Esophagus muscularis mucosa (tissue), 4 donors: ENCODE measurements around the gene USP10.

ENCODE experiments used
- CTCF ChIP-seq, 3 experiments: fragments of 200-600 bp in 2 of 3; fragments of 450-650 bp in 1 of 3; sonication (generic) in 2 of 3; IDR thresholded peaks; one replicate each; pipeline ENCODE4 v1.5.1; 2017 to 2019; ENCODE audit warnings: antibody characterized with exemption in 3 of 3, mild to moderate bottlenecking in 2 of 3, moderate library complexity in 1 of 3
- EP300 ChIP-seq: sonication (generic); formaldehyde crosslinking; IDR thresholded peaks from one replicate; pipeline ENCODE4 v1.6.1; 2017; ENCODE audit warnings: antibody characterized with exemption
- POLR2A ChIP-seq: fragments of 450-650 bp; IDR thresholded peaks from one replicate; pipeline ENCODE4 v1.6.1; 2017; ENCODE audit warnings: antibody characterized with exemption, moderate library complexity, mild to moderate bottlenecking, low read depth

GRCh38 chr16:84807776-84808175, 108.0 kb downstream of the USP10 start:
- TF ChIP-seq CTCF (IDR thresholded peaks at IDR 0.05), result no peak
- no peak for TF ChIP-seq POLR2A
- no peak for TF ChIP-seq EP300
